SK-N-SH treated with all-trans-retinoic acid at 6 μM for 48 hours (cell line): ENCODE data around the gene SCGB3A1.

Experiments used
- ATAC-seq: fragments of 200-7000 bp; cut with Tn5 transposase; 3 replicates; pipeline ENCODE4 v1.9.1; 2020; ENCODE audit warnings: mild to moderate bottlenecking, moderate library complexity
- ARNTL ChIP-seq: fragments of 450-650 bp; formaldehyde crosslinking; IDR thresholded peaks from 2 replicates; pipeline ENCODE4 v1.5.0; 2020; ENCODE audit warnings: low read depth, mild to moderate bottlenecking, moderate library complexity, borderline replicate concordance
- BACH2 ChIP-seq: fragments of 250-450 bp; sonication (Bioruptor Pico); IDR thresholded peaks from 2 replicates; pipeline ENCODE4 v1.9.0; 2021; ENCODE audit warnings: mild to moderate bottlenecking, borderline replicate concordance
- CSDC2 ChIP-seq: fragments of 250-450 bp; sonication (Bioruptor Pico); IDR thresholded peaks from 2 replicates; pipeline ENCODE4 v1.5.0; 2020; ENCODE audit warnings: mild to moderate bottlenecking, moderate library complexity
- CSRNP3 ChIP-seq: fragments of 250-450 bp; sonication (Bioruptor Pico); IDR thresholded peaks from 2 replicates; pipeline ENCODE4 v1.5.1; 2021; ENCODE audit warnings: mild to moderate bottlenecking, moderate library complexity
- ESRRG ChIP-seq: fragments of 250-450 bp; sonication (Bioruptor Pico); IDR thresholded peaks from 2 replicates; pipeline ENCODE4 v1.6.1; 2021; ENCODE audit warnings: mild to moderate bottlenecking
- GLIS3 ChIP-seq: fragments of 250-450 bp; sonication (Bioruptor Pico); IDR thresholded peaks from 2 replicates; pipeline ENCODE4 v1.5.0; 2020; ENCODE audit warnings: mild to moderate bottlenecking, moderate library complexity
- ISL1 ChIP-seq: fragments of 250-450 bp; sonication (Bioruptor Pico); IDR thresholded peaks from 2 replicates; pipeline ENCODE4 v2.1.2; 2022; ENCODE audit warnings: mild to moderate bottlenecking, moderate library complexity
- OSR1 ChIP-seq: fragments of 250-450 bp; sonication (Bioruptor Pico); IDR thresholded peaks from 2 replicates; pipeline ENCODE4 v1.8.0; 2022; ENCODE audit warnings: moderate library complexity, mild to moderate bottlenecking, inconsistent platforms
- PPARA ChIP-seq: fragments of 250-450 bp; sonication (Bioruptor Pico); IDR thresholded peaks from 2 replicates; pipeline ENCODE4 v1.5.0; 2020; ENCODE audit warnings: mild to moderate bottlenecking, borderline replicate concordance
- RARB ChIP-seq: fragments of 250-450 bp; sonication (Bioruptor Pico); IDR thresholded peaks from 2 replicates; pipeline ENCODE4 v1.8.0; 2021; ENCODE audit warnings: mild to moderate bottlenecking, moderate library complexity
- SNAI2 ChIP-seq: fragments of 250-450 bp; sonication (Bioruptor Pico); IDR thresholded peaks from 2 replicates; pipeline ENCODE4 v1.5.0; 2020; ENCODE audit warnings: mild to moderate bottlenecking, moderate library complexity
- TCF4 ChIP-seq: fragments of 250-450 bp; sonication (Bioruptor Pico); IDR thresholded peaks from 2 replicates; pipeline ENCODE4 v1.8.0; 2021; ENCODE audit warnings: mild to moderate bottlenecking, moderate library complexity, borderline replicate concordance
- TSHZ2 ChIP-seq: fragments of 250-450 bp; sonication (Bioruptor Pico); IDR thresholded peaks from 2 replicates; pipeline ENCODE4 v1.5.0; 2020; ENCODE audit warnings: mild to moderate bottlenecking, moderate library complexity
- ZC3H10 ChIP-seq: fragments of 250-450 bp; sonication (Bioruptor Pico); IDR thresholded peaks from 2 replicates; pipeline ENCODE4 v1.5.1; 2021; ENCODE audit warnings: mild to moderate bottlenecking, moderate library complexity
- ZFP3 ChIP-seq: fragments of 250-450 bp; sonication (Bioruptor Pico); IDR thresholded peaks from 2 replicates; pipeline ENCODE4 v1.5.0; 2020; ENCODE audit warnings: mild to moderate bottlenecking, moderate library complexity
- ZFP30 ChIP-seq: fragments of 450-650 bp; formaldehyde crosslinking; IDR thresholded peaks from 2 replicates; pipeline ENCODE4 v1.5.0; 2022; ENCODE audit warnings: mild to moderate bottlenecking, moderate library complexity
- ZNF565 ChIP-seq: fragments of 450-650 bp; formaldehyde crosslinking; conservative IDR thresholded peaks from 2 replicates; pipeline ENCODE4 v1.5.0; 2020; ENCODE audit warnings: low read depth, mild to moderate bottlenecking, moderate library complexity
- ZNF70 ChIP-seq: fragments of 450-650 bp; formaldehyde crosslinking; IDR thresholded peaks from 2 replicates; pipeline ENCODE4 v1.5.0; 2020; ENCODE audit warnings: mild to moderate bottlenecking, moderate library complexity
- ZNF8 ChIP-seq: fragments of 450-650 bp; formaldehyde crosslinking; IDR thresholded peaks from 2 replicates; pipeline ENCODE4 v1.5.0; 2020; ENCODE audit warnings: mild to moderate bottlenecking, moderate library complexity
- TF ChIP-seq, protein P1 (sequence below): fragments of 250-450 bp; sonication (Bioruptor Pico); IDR thresholded peaks from 2 replicates; pipeline ENCODE4 v1.5.1; 2020; ENCODE audit warnings: low read depth, mild to moderate bottlenecking, moderate library complexity
- TF ChIP-seq, protein P2 (sequence below): fragments of 250-450 bp; sonication (Bioruptor Pico); IDR thresholded peaks from 2 replicates; pipeline ENCODE4 v1.8.0; 2020; ENCODE audit warnings: mild to moderate bottlenecking, moderate library complexity, borderline replicate concordance
- TF ChIP-seq, protein P3 (sequence below): fragments of 250-450 bp; sonication (Bioruptor Pico); IDR thresholded peaks from 2 replicates; pipeline ENCODE4 v1.8.0; 2021; ENCODE audit warnings: low read depth, mild to moderate bottlenecking, moderate library complexity, borderline replicate concordance

The SCGB3A1 gene

DNA sequence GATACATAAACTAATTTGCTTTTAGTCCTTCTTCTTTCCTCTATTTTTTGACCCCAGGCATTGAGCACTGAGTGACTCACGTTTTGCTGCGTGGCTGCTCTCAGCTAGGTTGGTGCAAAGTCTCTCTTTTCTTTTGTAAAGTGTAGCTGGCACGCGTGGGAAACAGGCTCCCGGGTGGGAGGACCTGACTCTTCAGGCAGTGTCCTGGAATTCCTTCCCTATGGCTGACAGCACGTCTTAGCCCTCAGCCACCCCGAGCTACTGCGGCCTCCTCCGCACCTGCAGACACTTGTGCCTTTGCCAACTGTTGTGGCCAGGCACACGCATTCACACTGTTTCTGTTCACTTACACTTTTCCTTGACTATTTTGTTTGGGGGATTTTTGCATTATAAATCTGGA, 877 bp upstream of the SCGB3A1 start (continued):
- TF ChIP-seq BACH2 (CRISPR knock-in tag) (no peak), ZNF8 (CRISPR knock-in tag) (no peak), CSDC2 (CRISPR knock-in tag) (no peak)

- ATAC-seq: no peak
- no peak for TF ChIP-seq ZFP30 (CRISPR knock-in tag)
- no peak for TF ChIP-seq BACH2 (CRISPR knock-in tag)
- TF ChIP-seq ZNF70: no peak
- no peak for TF ChIP-seq TCF4 (CRISPR knock-in tag)
- TF ChIP-seq TSHZ2 (CRISPR knock-in tag): no peak
- TF ChIP-seq, protein P1, sequence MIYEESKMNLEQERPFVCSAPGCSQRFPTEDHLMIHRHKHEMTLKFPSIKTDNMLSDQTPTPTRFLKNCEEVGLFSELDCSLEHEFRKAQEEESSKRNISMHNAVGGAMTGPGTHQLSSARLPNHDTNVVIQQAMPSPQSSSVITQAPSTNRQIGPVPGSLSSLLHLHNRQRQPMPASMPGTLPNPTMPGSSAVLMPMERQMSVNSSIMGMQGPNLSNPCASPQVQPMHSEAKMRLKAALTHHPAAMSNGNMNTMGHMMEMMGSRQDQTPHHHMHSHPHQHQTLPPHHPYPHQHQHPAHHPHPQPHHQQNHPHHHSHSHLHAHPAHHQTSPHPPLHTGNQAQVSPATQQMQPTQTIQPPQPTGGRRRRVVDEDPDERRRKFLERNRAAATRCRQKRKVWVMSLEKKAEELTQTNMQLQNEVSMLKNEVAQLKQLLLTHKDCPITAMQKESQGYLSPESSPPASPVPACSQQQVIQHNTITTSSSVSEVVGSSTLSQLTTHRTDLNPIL (CRISPR knock-in tag): no peak
- no peak for TF ChIP-seq PPARA (CRISPR knock-in tag)
- no peak for TF ChIP-seq ZNF565 (CRISPR knock-in tag)
- TF ChIP-seq ZFP3 (CRISPR knock-in tag): no peak
- TF ChIP-seq CSRNP3: no peak
- TF ChIP-seq SNAI2: no peak
- no peak for TF ChIP-seq ESRRG
- no peak for TF ChIP-seq ARNTL (CRISPR knock-in tag)
- TF ChIP-seq OSR1 (CRISPR knock-in tag): no peak
- TF ChIP-seq RARB (CRISPR knock-in tag): no peak
- TF ChIP-seq, protein P2, sequence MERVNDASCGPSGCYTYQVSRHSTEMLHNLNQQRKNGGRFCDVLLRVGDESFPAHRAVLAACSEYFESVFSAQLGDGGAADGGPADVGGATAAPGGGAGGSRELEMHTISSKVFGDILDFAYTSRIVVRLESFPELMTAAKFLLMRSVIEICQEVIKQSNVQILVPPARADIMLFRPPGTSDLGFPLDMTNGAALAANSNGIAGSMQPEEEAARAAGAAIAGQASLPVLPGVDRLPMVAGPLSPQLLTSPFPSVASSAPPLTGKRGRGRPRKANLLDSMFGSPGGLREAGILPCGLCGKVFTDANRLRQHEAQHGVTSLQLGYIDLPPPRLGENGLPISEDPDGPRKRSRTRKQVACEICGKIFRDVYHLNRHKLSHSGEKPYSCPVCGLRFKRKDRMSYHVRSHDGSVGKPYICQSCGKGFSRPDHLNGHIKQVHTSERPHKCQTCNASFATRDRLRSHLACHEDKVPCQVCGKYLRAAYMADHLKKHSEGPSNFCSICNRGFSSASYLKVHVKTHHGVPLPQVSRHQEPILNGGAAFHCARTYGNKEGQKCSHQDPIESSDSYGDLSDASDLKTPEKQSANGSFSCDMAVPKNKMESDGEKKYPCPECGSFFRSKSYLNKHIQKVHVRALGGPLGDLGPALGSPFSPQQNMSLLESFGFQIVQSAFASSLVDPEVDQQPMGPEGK (CRISPR knock-in tag): no peak
These were observed 572 bp downstream of the SCGB3A1 start for GRCh38 chr5:180590543-180591310.

DNA sequence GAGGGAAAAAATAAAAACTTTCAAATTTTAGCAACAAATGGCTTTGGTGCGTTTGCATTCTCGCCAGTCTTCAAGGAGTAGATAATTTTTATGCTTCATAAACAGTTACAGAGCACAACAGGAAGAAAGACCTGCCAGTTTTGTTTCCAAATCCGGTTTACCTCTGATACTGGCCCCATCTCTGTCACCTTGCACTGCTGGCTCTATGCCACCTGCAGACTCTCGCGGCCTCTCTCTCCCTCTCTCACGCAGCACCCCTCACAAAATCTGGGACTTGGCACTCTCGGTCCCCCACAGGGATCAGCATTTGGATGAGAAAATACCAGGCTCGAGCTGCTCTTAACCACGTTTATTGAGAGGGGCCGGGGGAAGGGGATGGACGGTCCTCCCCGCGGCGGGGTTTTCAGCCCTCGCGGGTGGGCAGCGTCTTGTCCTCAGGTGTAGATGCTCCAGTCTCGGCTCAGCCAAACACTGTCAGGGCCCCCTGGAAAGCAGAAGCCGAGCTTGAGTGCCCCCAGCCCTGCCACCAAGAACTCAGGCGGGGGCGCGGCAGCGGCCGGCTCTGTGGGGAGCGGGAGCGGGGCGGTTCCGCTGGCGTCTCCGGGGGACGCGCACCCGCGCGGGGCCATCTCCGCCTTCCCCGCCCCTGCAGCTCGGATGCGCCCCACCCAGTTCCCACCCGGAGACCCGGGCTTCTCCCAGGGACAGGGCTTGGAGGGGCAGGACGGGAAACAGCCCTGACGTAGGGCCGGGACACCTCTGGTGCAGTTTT, 1.3 kb downstream of the SCGB3A1 start:
- no peak for TF ChIP-seq ESRRG
- peak; percentile 12; the same call in 2 of the 3 replicates for ATAC-seq

DNA sequence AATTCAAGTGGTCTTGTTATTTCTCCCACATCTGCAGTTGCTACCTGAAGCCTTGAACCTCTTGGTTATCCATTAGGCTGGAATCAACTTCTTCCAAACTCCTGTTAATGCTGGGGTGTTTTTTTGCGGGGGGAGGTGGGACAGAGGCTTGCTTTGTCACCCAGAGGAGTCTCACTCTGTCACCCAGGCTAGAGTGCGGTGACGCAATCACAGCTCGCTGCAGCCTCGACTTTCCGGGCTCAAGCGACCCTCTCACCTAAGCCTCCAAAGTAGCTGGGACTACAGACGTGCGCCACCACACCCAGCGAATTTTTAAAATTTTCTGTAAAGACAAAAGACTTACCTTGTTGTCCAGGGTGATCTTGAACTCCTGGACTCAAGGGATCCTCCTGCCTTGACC, 4.4 kb downstream of the SCGB3A1 start:
- ATAC-seq: no peak

More for the DNA sequence above, 4.4 kb downstream of the SCGB3A1 start:
- no peak for TF ChIP-seq PPARA (CRISPR knock-in tag)
- TF ChIP-seq, protein P3, sequence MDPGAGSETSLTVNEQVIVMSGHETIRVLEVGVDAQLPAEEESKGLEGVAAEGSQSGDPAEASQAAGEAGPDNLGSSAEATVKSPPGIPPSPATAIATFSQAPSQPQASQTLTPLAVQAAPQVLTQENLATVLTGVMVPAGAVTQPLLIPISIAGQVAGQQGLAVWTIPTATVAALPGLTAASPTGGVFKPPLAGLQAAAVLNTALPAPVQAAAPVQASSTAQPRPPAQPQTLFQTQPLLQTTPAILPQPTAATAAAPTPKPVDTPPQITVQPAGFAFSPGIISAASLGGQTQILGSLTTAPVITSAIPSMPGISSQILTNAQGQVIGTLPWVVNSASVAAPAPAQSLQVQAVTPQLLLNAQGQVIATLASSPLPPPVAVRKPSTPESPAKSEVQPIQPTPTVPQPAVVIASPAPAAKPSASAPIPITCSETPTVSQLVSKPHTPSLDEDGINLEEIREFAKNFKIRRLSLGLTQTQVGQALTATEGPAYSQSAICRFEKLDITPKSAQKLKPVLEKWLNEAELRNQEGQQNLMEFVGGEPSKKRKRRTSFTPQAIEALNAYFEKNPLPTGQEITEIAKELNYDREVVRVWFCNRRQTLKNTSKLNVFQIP (CRISPR knock-in tag): no peak
- no peak for TF ChIP-seq ZNF70
- TF ChIP-seq BACH2 (CRISPR knock-in tag): no peak
- no peak for TF ChIP-seq ISL1 (CRISPR knock-in tag)
- TF ChIP-seq ZNF8 (CRISPR knock-in tag): no peak
- no peak for TF ChIP-seq OSR1 (CRISPR knock-in tag)
- TF ChIP-seq TCF4 (CRISPR knock-in tag): no peak
- TF ChIP-seq RARB (CRISPR knock-in tag): no peak
- no peak for TF ChIP-seq GLIS3 (CRISPR knock-in tag)
- no peak for TF ChIP-seq ZC3H10 (CRISPR knock-in tag)
- no peak for TF ChIP-seq SNAI2
- TF ChIP-seq, all 23 proteins: peak for 0
